Measurements from ENCODE around the gene NUAK1.
A peak's percentile ranks its signal among the peaks of the same experiment; 100 is the strongest.

NUAK1 gene

DNA sequence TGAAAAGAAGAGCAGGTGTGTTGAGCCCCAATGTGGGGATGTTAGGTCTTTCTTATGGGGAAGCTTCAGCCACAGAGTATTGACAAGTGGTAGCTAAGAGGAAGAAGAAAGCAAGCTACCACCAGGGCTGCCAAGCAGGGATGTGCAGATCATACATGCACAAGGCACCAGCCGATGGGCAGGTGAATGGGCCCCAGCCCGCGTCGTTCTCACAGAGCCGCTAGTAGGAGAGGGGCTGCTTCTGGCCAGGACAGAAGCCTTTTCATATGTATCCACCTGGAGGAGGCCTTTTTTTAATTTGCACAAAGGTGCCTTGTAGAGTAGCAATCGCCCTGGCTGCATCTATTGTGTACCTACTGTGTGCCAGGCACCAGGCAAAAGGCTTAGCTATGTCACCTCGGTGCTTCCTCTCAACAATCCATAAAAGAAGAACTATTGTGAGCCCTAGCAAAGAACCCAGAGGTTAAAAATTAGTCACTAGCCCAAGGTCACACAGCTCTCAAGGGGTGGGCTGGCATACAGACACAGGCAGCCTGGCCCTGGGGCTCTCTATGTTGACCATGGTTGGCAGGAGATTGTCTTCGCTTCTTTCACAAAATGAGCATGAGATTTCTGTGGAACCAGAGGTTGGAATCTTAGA lies 8.2 kb downstream of the NUAK1 start:
- DNase-seq (ENCODE audit: low read depth), result no peak

DNA sequence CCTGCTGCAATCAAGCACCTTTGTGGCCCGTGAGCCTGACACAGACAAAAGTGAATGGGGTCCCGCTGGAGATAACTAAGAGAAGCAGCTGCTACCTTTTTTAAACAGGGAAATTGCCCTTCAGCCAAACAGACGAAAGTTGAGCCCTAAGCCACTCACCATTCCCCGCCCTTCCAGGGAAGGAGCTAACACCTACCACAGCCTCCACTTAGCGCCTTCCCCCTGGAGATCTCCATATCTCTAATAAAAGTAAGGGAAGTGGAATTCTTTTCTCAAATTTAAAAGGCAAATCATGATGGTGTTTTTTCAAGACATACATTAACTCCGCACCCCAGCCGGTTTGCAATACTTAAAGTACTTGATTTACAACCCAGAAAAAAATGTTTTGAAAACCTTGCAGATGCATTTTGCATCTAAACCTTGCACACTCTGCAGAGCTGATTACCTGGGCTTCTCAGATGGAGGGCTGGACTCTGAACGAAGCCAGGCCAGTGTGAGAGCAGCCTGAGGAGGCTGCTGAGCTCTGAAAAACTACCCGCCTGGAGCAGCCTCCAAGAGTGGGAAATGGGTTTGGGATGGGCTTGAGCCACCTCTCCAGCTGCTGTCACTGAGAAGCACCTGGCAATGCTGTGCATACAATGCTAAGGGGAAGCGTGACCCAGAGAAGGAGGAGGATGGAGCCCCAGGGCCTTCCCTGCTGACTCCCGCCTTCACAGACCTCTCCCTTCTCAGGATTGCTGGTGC lies 10.0 kb downstream of the NUAK1 start:
- DNase-seq (ENCODE audit: low read depth), result no peak

DNA sequence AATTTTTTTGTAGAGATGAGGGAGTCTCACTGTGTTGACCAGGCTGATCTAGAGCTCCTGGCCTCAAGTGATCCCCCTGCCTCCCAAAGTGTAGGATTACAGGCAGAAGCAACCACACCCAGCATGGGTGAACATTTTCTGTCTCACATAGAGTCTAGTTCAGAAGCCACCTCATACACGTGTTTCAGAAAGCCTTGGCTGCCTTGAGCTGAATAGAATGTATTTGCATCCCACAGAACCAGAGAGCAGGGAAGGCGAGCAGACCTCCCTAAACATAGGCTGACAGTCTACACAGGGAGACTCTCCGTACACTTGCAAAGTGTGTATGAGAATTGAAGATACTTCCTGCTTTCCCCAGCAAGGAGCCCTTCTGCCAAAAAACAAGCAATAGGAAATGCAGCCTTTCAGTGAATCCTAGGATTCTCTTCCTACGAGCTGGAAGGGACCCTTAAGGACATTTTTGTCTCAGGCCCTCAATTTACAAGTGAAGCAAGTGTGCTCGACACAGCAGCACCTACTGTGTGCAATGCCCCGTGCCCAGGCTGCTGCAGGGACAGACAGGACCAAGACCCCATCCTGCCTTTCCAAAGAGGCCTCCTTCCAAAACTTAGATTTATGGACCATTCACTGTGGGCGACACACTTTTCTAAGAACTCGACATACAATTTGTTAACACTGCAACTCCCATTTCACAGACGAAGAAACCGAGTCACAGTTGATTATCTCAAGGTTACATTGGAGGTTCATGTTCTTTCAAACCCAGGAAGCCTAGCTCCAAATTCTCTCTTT lies 11.2 kb downstream of the NUAK1 start:
- DNase-seq (ENCODE audit: low read depth), result no peak

DNA sequence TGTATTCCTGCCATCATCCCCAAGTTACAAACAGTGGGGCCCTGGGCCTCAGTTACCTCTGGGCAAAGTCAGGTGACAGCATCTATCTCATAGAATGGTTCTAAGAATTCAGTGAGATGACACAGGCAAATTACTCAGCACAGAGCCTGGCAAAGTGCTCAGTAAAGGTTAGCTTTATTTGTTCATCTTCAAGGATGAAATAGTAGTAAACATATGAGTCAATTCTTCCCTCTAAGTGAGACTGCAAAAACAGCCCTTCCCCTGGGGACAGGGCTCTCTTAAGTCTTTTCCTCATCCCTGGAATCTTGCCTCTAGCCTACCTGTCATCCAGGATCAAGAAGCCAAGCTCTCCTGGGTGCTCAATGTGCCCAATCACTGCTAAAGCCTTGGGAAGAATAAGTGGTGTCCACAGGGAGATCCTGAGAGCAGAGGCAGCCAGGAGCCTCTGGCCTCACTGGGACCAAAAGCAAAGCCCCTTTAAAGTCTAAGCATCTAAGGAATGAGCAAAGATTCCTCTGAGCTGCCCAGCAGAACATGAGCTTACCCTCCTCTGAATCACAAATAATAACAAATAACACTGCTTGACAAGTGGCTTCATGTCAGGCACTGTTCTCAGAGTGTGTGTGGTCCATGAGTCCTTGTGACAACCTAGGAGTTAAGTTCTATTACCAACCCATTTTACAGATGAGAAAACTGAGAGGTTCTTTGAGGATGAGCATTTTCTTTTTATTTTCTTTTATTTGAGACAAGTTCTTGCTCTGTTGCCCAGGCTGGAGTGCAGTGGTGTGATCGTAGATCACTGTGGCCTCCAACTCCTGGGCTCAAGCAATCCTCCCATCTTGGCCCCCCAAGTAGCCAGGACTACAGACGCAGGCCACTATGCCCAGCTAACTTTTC lies 12.1 kb downstream of the NUAK1 start:
- DNase-seq (ENCODE audit: low read depth), result peak; percentile 72

DNA sequence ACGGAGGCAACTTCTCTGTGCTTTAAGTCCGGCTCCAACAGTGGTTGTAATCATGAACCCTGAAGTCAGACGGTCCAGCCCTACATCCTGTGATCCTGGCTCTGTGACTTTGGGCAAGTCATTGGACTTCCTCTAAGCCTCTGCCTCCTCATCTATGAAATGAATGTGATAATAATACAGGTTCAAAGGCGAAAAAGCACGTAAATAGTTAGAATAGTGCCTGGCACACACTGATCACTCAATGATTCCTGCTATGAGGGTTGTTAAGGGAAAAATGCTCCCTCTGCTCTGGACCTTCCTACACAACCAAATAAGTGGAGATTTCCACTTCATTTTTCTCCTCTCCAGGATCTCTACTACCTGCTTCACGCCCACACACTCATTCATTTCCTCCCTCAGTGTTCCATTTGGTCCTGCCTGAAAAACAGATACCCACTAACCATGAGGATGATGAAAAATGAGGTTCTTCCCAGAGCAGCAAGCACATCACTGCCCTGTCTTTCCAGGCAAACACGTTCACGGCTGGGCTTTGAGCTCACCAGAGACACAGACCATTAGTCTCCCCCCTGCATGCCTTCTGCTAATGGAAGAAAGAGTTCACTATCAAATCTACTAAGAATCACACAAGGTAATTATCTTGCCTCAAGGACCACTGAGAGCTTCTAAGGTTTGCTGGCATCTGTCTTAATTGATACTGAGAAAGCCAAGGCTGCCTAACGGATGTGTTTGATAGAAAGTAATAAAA lies 13.2 kb downstream of the NUAK1 start:
- no peak for DNase-seq (ENCODE audit: low read depth)

DNA sequence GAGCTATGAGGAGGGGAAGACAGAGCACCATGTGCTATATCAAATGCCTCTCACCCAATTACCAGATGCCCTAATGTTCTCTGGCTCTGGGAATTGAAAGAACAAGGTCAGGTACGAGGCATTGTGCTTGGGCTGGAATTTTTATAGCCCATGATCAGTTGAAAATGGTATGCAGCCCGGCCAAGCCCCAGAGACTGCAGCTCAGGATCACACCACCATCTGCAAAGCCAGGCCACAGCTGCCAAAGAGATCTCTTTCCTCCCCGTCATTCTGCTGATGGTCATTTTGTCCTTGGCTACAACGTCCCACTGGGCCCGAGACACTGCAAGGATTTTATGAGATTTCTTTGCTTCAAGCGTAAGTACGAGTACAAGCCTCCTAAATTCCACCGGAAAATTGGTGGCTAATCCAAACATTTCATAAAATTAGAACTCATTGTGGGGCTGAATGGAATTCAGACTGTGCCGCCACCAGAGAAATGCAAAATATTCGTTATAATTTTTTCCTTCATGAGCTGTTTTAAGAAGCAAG lies 15.1 kb downstream of the NUAK1 start:
- DNase-seq (ENCODE audit: low read depth), result no peak

DNA sequence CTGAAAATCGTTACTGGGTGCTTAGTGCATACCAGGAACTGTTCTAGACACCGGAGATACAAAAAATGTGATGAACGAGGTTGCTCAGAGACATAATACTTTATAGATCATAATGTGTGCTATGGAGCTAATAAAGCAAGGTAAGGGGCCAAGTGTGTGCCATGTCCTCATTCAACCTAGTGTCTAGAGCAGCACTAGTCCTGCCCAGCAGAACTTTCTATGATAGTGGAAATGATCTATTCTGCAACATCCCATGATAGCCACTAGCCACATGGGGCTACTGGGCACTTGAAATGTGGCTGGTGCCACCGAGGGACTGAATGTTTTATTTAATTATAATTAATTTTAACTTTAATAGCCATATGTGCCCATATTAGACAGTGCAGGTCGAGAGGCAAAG lies 15.6 kb downstream of the NUAK1 start:
- DNase-seq (ENCODE audit: low read depth), result no peak

DNA sequence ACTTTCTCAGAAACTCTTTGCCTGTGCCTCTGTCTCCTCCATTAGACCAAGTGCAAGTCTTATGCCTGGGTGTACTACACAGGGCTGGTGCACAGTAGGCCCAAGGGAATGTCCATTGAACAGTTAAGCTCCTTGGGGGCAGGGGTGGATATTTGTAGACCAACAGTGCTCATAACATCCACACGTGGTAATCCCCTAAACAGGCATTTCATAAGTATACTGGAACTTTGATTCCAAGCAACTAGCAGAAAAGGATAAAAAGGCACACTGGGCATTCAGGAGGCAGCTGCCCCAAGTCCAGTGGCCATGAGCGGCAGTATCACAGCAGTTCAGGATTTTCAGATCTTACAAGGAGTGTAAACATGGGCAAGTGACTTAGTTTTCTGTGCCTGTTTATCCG lies 16.8 kb downstream of the NUAK1 start:
- DNase-seq (ENCODE audit: low read depth), result no peak

DNA sequence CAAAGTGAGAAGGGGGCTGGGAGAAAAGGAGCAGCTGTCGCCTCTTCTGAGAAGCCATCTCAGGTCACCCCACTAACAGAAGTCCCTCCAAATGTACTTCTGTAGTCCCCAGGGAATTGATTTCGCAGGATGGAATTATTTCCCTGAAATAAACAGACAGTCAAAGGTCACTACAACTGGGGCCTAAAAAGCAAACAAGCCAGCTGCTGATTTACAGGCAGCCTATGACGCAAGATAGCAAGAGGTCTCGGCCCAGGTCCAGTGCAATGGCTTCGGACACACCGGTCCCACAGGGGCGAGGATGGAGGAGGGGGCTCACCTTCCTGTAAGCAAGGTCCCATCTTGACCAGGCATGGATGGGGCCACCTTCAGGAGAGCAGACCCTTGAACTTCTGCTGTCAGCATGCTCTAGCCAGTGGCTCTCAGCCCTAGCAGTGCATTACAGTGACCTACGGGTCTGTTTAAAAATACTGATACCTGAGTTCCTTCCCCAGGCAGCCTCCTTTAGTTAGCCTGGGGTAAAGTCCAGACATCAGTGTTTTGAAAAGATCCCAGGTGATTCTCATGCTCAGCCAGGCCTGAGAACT lies 18.1 kb downstream of the NUAK1 start:
- no peak for DNase-seq (ENCODE audit: low read depth)

DNA sequence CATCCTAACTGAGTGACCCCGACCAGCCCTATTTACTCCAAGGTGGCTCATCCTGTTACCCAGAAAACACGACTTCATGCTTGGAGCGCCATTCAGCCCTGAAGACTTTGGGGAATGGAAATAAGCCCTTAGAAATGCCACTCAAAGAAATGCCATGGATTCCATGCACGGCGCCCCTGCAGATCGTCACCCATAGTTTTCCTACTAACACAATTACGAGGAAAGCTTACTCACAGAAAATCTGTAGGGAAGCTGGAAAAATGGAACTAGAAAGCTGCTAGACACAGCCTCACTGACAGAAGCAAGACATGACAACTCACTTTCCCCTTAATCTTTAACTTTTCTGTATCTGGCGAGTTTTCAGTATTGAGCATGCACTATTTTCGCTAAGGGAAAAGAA lies 19.5 kb downstream of the NUAK1 start:
- no peak for DNase-seq (ENCODE audit: low read depth)

DNA sequence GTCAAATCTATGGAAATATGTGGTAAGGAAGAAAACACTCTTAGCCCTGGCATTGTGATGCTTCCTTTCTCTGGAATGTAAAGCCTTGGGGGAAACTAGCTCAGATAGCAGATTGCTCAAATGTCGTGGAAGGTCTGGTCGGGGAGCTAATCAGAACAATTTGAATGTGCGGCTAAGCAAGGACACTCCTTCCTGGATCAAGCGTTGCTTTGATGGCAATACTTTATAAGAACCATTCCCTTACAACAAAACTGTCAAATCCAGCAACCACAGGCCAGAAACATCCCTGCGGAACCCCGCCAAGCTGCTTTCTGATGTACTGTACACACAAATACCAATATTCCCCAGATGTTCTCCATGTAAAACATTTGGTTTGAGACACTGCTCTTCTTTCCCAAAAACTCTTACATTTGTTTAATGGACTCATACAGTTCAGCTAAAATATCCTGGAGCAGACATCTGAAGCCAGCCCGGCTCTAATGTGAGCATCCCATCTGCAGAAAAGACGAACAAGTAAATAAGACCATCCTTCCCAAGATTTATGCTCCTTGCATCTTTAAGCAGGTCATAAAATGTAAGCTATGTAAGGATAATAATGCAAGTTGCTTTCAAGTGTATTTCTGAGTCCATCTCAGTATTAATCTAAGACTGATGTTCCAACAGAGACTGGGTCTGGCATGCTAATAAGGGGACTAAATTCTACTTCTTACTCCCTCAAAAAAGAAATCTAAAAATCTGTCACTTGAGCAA lies 20.2 kb downstream of the NUAK1 start:
- DNase-seq (ENCODE audit: low read depth), result no peak

DNA sequence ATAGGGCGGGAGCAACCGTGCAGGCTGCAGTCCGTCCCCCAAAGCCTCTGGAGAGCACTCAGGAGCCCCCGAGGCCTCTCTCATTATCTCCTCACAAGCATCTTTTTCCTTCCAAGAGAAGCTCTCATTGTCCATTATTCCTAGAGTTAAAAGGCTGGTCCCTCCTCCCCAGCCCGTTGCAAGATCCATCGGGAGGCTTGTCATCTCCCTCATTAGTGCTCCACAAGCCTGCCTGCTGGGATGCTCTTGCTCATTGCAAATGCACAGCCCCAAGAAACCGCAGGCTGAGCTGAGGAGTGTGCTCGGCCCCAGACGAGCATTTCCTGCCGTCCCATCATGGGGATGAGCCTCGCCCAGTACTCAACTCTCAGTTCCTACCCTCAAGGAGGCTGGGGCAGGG lies 23.3 kb downstream of the NUAK1 start:
- no peak for DNase-seq (ENCODE audit: low read depth)

DNA sequence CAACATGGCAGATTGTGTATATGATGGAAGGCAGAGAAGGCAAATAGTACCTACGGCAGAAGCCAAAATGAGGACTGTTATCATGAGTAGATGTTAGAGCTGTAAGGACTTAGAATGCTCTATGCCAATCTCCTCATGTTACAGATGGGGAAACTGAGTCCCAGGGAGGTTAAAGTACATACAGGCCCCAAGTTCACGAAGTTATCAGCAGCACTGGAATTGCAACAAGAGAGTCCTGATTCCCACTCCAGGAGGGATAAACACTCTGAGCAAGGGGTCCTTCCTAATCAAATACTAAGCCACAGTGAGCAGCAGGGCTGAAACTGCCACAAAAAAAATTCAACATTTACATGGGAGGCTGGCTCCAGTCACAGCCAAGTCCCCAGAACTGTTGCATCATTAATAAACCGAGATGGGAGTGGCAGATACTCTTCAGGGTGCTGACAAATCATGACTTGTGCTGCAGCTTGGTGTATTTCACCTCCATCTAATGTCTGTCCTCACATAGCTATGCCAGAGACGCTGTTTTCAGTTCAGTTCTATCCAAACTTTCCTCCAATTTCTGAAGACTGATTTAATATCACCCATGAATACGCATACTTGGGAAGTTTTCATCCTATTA lies 24.2 kb downstream of the NUAK1 start:
- DNase-seq (ENCODE audit: low read depth), result no peak

DNA sequence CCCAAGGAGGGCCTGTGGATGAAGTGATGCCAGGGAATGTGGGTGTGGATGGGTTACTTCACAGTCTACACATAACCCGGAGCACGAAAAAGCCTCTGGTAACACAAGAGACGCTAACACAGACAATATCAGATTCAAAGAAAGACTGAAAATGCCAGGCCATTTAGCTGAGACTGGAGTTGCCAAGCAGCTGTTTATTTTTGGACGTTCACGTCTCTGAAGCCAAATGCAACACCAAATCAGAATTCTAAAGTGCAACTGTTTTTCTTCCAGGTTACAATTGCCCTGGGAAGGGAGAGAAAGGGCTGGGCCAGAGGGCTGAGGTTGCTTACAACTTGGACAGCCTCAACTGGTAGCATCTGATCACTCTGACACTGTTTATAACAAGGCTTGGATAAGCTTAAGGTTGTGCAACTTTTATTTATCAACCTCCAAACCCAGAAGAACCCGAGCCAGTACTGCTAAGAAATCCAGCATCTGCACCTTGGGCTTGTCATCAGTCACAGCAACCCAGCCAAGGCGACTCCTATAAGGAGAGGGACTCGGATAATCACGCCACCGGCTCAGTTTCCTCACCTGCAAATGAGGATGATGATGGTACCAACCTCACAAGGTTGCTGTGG lies 24.8 kb downstream of the NUAK1 start:
- DNase-seq (ENCODE audit: low read depth), result no peak

DNA sequence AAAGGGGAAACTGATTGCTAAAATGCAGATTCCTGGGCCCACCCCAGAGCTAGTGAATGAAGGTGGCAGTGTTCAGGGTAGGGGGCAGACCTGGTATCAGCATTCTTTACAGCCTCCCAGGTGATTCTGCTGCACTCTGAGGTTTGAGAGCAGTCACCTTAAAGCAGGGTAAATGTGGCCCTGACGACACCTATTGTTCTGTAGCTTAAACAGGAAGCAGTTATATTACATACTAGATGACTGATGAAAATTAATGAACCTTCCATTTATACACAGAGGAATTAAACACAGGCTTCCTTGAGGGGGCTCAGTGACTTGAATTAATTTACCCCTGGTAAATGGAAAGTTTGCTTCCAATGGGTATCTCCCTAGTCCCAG lies 25.3 kb downstream of the NUAK1 start:
- DNase-seq (ENCODE audit: low read depth), result no peak

DNA sequence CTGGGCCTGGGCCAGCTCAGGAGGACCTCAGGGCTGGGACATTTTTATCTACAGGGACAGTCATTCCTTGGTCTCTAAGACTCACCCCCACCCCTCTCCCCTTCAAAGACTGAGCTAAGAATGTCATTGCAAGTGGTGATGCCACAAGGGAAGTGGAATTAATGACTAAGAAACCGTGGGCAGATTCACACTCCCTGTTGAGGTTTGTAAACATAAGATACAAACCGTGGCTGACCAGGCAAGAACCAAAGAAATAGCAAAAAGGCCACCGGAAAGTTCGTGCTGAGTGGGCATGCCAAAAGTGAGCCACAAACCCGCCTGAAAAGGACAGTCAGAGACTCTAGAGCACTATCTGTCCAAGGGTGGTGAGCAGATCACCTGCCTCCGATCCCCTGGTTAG lies 25.7 kb downstream of the NUAK1 start:
- peak; percentile 72 for DNase-seq (ENCODE audit: low read depth)

DNA sequence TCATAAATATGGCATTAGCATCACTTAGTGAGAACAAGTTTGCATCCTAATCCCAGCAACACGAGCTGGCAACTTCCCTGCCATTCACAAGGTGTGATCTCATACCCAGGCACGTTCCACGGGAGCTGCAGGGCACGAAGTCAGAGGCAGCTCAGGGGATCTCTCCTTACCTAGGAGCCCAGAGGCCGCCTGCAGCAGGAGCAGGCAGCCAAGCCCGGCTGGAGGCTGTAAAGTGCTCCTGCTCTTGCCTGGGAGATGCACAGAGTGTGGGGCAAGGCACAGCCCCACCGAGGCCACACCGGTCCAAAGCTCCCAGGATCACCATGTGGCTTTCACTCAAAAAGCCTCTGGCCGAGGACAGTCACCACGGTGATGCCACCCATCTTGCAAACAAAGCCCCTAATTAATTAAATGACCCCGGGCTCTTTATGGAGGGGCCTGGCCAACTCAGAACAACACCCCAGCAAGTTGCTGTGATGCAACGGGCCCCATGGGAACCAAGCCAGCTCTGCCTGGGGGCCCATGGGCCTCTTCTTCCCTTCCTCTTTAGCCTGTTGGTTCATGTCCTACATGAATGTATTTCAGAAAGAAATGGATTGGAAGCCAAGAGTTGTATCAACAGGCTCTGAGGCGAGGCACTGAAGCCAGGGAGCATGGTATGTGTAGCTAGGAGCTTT lies 26.5 kb downstream of the NUAK1 start:
- no peak for DNase-seq (ENCODE audit: low read depth)

DNA sequence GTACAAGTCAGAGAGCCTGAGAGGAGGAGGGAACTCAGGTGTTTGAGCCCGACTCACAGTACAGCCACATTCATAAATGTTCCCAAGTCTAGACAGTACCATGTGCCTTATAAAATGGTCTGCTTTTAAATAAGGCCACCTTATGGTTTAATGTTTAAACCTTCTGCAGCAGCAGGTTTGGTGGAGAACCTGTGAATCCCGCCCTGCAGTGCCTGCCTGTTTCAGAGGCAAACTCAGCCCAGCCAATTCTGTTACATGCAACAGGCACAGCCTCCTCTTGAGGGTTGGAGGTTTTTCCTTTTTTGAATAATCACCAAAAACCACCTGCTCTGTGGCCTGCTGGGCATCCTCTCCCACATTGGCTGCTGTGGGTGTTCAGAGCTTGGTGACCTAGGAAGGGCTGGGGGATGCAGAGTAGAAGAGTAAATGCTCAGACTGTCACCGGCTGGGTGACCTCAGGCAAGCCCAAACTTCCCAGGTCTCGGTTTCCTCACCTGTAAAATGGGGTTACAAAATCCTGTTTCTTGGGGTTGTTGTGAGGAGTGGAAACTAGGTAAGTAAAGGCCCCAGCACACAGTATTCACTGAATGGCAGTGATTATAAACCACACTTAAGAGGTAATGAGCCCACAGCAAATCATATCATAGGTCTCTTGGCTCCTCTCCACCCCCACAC lies 28.0 kb downstream of the NUAK1 start:
- DNase-seq (ENCODE audit: low read depth), result no peak

Data from ELR (cell line).